Coronary artery (tissue), 2 donors: ENCODE data around the gene EML4.
"Not testable (repeated sequence)": the region's sequence is repeated elsewhere in the genome, so short reads cannot be mapped to it uniquely, and the experiment has no call there.

Experiments
- DNase-seq: peaks from one replicate; pipeline ENCODE4 v3.0.0-alpha.2; 2017; ENCODE audit warnings: low spot score
- H3K27ac ChIP-seq, 2 donors: fragments of 200-600 bp; sonication (generic); one replicate each; pipeline ENCODE4 v1.5.1; 2016 to 2019
- H3K4me3 ChIP-seq: fragments of 200-600 bp; sonication (generic); 2 replicates; pipeline ENCODE4 v1.5.1; 2016; ENCODE audit warnings: mild to moderate bottlenecking, moderate library complexity
- CTCF ChIP-seq: fragments of 200-600 bp; sonication (generic); IDR thresholded peaks from one replicate; pipeline ENCODE4 v1.5.1; 2019; ENCODE audit warnings: antibody characterized with exemption

The EML4 gene

GRCh38 chr2:42378415-42378814, 209.3 kb downstream of the EML4 start:
- Histone ChIP-seq H3K27ac (no peak overlapping the region), H3K4me3 (no peak overlapping the region)
- TF ChIP-seq CTCF, result no peak
- DNase-seq, result no peak

GRCh38 chr2:42380026-42380425, 210.9 kb downstream of the EML4 start:
- not testable (repeated sequence) for H3K4me3 ChIP-seq, H3K27ac ChIP-seq, DNase-seq

GRCh38 chr2:42382144-42382543, 213.0 kb downstream of the EML4 start:
- no peak for TF ChIP-seq CTCF
- Histone ChIP-seq H3K4me3 (no peak overlapping the region), H3K27ac (no peak overlapping the region)
- no peak for DNase-seq
